HEK293 (cell line): ENCODE results near the gene KRTAP2-3.

Experiments
- CTCF ChIP-seq: fragments of 450-650 bp; formaldehyde crosslinking; IDR thresholded peaks from 2 replicates; pipeline ENCODE4 v1.5.1; 2016; ENCODE audit warnings: missing biosample characterization, missing genetic modification characterization
- KLF8 ChIP-seq: fragments of 450-650 bp; formaldehyde crosslinking; IDR thresholded peaks from 2 replicates; pipeline ENCODE4 v1.5.1; 2016; ENCODE audit warnings: missing biosample characterization, missing genetic modification characterization
- PBX3 ChIP-seq: sonication (generic); formaldehyde crosslinking; IDR thresholded peaks from 2 replicates; pipeline ENCODE4 v1.8.1; 2022; ENCODE audit warnings: mild to moderate bottlenecking, moderate library complexity, missing genetic modification reagents
- REST ChIP-seq: fragments of 450-650 bp; formaldehyde crosslinking; IDR thresholded peaks from 2 replicates; pipeline ENCODE4 v1.5.1; 2016; ENCODE audit warnings: missing biosample characterization, missing genetic modification characterization
- YY1 ChIP-seq: fragments of 450-650 bp; formaldehyde crosslinking; IDR thresholded peaks from 2 replicates; pipeline ENCODE4 v1.5.1; 2018; ENCODE audit warnings: missing biosample characterization, missing genetic modification characterization
- ZBTB44 ChIP-seq: fragments of 450-650 bp; IDR thresholded peaks from 2 replicates; pipeline ENCODE4 v1.5.1; 2018; ENCODE audit warnings: missing biosample characterization, mild to moderate bottlenecking, missing genetic modification characterization
- ZBTB7A ChIP-seq: fragments of 450-650 bp; formaldehyde crosslinking; IDR thresholded peaks from 2 replicates; pipeline ENCODE4 v1.5.1; 2016; ENCODE audit warnings: low read depth, missing biosample characterization, missing genetic modification characterization
- ZNF274 ChIP-seq, 2 experiments: fragments of 200-500 bp in 1 of 2; fragments of 450-650 bp in 1 of 2; sonication (Bioruptor generic) in 1 of 2; formaldehyde crosslinking in 1 of 2; IDR thresholded peaks; 2 replicates each; pipeline versions ENCODE4 v1.5.1 to v1.6.1; 2014 to 2016; ENCODE audit warnings: borderline replicate concordance in 1 of 2, inconsistent platforms in 1 of 2, low read length in 1 of 2, missing biosample characterization in 1 of 2, missing genetic modification characterization in 1 of 2
- ZNF416 ChIP-seq: fragments of 450-650 bp; formaldehyde crosslinking; IDR thresholded peaks from 2 replicates; pipeline ENCODE4 v1.5.1; 2016; ENCODE audit warnings: missing biosample characterization, missing genetic modification characterization
- ZNF561 ChIP-seq: fragments of 450-650 bp; IDR thresholded peaks from 2 replicates; pipeline ENCODE4 v1.5.1; 2018; ENCODE audit warnings: missing biosample characterization, missing genetic modification characterization, borderline replicate concordance

- TF ChIP-seq ZBTB7A (tag by site-specific recombination) (no peak), CTCF (tag by site-specific recombination) (no peak), ZNF274 (IDR thresholded peaks at IDR 0.05; ENCODE audit: low read length) (no peak), ZNF274 (tag by site-specific recombination; IDR thresholded peaks at IDR 0.05; ENCODE audit: borderline replicate concordance) (no peak), REST (tag by site-specific recombination) (no peak), KLF8 (tag by site-specific recombination) (no peak), YY1 (tag by site-specific recombination) (no peak), ZBTB44 (tag by site-specific recombination) (no peak), ZNF416 (tag by site-specific recombination) (no peak), PBX3 (no peak), ZNF561 (tag by site-specific recombination) (no peak)
Measured at GRCh38 chr17:41024697-41025096, 35.2 kb downstream of the KRTAP2-3 start.
